GM06990 (cell line): ENCODE results near the gene PGBD1.

Source experiments
- DNase-seq: peaks from one replicate; pipeline ENCODE4 v3.0.0-alpha.2; 2011; ENCODE audit not compliant: insufficient read length; ENCODE audit errors: extremely low read depth
- H3K27me3 ChIP-seq: replicated peaks from 2 replicates; pipeline ENCODE4 v1.6.0; 2011; ENCODE audit warnings: low read length; ENCODE audit not compliant: control insufficient read depth, insufficient read depth
- H3K36me3 ChIP-seq: 2 replicates; pipeline ENCODE4 v1.5.1; 2011; ENCODE audit warnings: low read length; ENCODE audit not compliant: control insufficient read depth, insufficient read depth
- H3K4me3 ChIP-seq: replicated peaks from 2 replicates; pipeline ENCODE4 v1.5.1; 2011; ENCODE audit warnings: low read depth, mild to moderate bottlenecking, control low read depth, low read length
- CTCF ChIP-seq: IDR thresholded peaks from 2 replicates; pipeline ENCODE4 v1.5.1; 2011; ENCODE audit warnings: low read length, control low read depth, mild to moderate bottlenecking, inconsistent platforms; ENCODE audit not compliant: insufficient read depth, poor library complexity, severe bottlenecking

Gene PGBD1

DNA sequence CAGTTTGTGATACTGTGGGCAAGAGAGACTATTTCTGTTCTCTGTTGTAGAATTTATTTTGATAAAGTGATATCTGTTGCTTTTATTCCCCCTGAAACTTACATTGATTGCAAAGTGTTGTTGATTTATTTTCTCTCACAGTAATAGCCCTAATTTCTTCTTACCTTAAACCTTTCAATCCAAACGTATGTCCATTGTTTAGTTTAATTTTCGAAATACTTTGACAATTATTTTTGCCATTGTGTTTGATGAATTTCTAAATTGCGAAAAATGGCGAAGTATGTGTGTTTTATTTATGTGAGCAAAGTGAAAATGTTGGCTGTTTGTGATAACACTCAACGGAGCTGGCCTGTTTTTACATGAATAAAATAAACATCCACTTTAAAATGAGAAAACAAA lies 14.8 kb upstream of the PGBD1 start:
- TF ChIP-seq CTCF, result no peak
- Histone ChIP-seq H3K36me3 (no peaks in the 10 kb centered on the region), H3K4me3 (peak overlapping the region; percentile 73), H3K27me3 (no peaks in the 10 kb centered on the region)
- no peak for DNase-seq

DNA sequence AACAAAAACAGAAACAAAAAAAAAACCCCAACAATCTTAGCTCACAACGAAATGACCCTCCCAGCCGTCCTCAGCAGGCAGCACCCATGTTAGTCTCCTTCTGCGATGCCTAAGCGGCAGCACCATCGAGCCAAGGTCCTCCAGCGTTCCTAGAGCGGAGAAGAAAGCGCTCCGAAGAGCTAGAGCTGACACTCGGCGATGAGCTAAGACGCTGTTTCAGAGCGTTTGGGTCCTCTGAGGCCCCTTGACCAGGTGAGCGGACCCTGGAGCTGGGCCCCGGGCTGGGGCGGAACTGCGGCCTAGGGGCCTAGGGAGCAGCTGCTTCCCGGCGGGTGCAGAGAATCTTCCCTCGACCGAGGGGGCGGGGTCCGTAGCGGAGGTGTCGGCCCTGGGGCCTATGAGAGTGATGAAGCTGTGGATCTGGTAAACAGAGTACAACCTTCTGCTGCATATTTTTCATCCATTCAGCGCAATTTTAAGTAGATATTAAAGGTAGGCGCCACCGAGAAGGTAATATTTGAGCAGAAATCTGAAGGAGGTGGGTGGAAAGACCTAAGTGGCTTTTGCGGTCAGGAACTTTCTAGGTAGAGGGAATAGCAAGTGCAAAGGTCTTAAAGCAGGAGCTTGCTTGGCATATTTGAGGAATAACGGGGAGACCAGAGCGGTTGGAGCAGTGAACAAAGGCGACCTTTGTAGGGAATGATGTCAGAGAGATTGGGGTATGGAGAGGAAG lies 14.2 kb upstream of the PGBD1 start, which contains the start of gene ZSCAN26:
Gene ZSCAN26 (plus strand): TSS at position 182 of the 733 bp plus-strand sequence. CDS start 4,777 bp downstream, outside the sequence.
- DNase-seq, result peak; percentile 87
- H3K4me3 ChIP-seq, result peak within 1 kb of the TSS; percentile 73
- peaks cover under 1% of the 10 kb centered on the region; the same call in 1 of the 2 replicates for H3K36me3 ChIP-seq
- H3K27me3 ChIP-seq, result no peaks in the 10 kb centered on the region
- TF ChIP-seq CTCF, result no peak

DNA sequence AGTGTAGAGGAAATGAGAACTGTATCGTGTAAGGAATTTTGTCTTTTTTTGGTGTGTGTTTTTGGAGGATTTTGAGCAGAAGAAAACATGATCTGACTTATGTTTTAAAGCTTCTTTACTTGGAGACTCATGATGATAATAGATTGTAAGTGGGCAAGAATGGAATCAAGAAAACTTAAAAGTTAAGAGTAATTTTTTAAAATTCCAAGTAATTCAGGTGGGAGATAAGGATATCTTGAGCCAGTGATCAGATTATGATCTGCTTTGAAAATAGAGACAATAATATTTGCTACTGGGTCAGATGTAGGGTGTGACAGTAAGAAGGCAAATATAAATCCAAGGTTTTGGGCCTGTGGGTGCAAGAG lies 13.7 kb upstream of the PGBD1 start:
- no peak for TF ChIP-seq CTCF
- no peak for DNase-seq
- Histone ChIP-seq H3K36me3 (peaks cover 3% of the 10 kb centered on the region; the same call in 1 of the 2 replicates), H3K27me3 (no peaks in the 10 kb centered on the region), H3K4me3 (peak overlapping the region; percentile 73)

GRCh38 chr6:28269492-28269891 lies 11.9 kb upstream of the PGBD1 start:
- no peak for TF ChIP-seq CTCF
- no peak for DNase-seq
- H3K36me3 ChIP-seq, result peaks cover 3% of the 10 kb centered on the region; the same call in 1 of the 2 replicates
- H3K27me3 ChIP-seq, result no peaks in the 10 kb centered on the region
- no peak overlapping the region for H3K4me3 ChIP-seq

GRCh38 chr6:28274888-28275287 lies 6.5 kb upstream of the PGBD1 start:
- peaks cover 3% of the 10 kb centered on the region; the same call in 1 of the 2 replicates for H3K36me3 ChIP-seq
- no peak overlapping the region for H3K4me3 ChIP-seq
- no peaks in the 10 kb centered on the region for H3K27me3 ChIP-seq
- TF ChIP-seq CTCF, result no peak
- no peak for DNase-seq
